HUES6 (cell line): ENCODE results near the gene HIGD1A.

ENCODE experiments used
- H3K27ac ChIP-seq: 2 replicates; pipeline ENCODE4 v1.7.0; 2013; ENCODE audit warnings: low read depth, mild to moderate bottlenecking, low read length, inconsistent platforms
- H3K27me3 ChIP-seq: 2 replicates; pipeline ENCODE4 v1.6.1; 2013; ENCODE audit warnings: low read length; ENCODE audit not compliant: control insufficient read depth, insufficient read depth
- H3K36me3 ChIP-seq: 2 replicates; pipeline ENCODE4 v1.6.1; 2013; ENCODE audit warnings: low read length; ENCODE audit not compliant: control insufficient read depth, insufficient read depth
- H3K4me1 ChIP-seq: 2 replicates; pipeline ENCODE4 v1.6.1; 2013; ENCODE audit warnings: low read length; ENCODE audit not compliant: control insufficient read depth, insufficient read depth
- H3K4me3 ChIP-seq: 2 replicates; pipeline ENCODE4 v1.5.1; 2013; ENCODE audit warnings: low read depth, low read length
- H3K9ac ChIP-seq: one replicate; pipeline ENCODE4 v1.6.1; 2013; ENCODE audit warnings: mild to moderate bottlenecking, low read length
- H3K9me3 ChIP-seq: 2 replicates; pipeline ENCODE4 v1.6.1; 2013; ENCODE audit warnings: low read depth, low read length; ENCODE audit not compliant: control insufficient read depth, insufficient read depth

HIGD1A gene

DNA sequence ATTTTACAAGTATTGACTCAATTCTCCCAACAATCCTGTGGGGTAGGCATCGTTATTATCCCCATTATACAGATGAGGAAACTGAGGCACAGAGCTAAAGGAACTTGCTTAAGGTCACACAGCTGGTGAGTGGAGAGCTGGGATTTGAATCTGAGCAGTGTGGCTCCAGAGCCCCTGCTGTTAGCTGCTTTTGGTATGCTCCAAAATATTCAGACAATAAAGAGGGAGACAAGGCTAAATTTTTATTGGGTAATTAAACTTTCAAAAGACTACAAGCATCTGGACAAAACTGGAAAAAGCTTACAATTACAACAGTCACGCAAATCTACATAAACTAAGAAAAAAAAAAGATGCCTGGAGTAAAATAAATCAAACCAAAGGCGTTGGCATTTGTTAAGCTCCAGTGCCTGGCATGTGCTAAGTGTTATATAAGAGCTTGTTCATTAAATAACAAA lies 59.0 kb downstream of the HIGD1A start:
- no peaks in the 10 kb centered on the region for H3K36me3 ChIP-seq
- no peak overlapping the region for H3K9ac ChIP-seq
- no peak overlapping the region for H3K27ac ChIP-seq
- H3K9me3 ChIP-seq: no peaks in the 10 kb centered on the region
- no peak overlapping the region for H3K4me3 ChIP-seq
- peaks cover 22% of the 10 kb centered on the region for H3K4me1 ChIP-seq
- no peaks in the 10 kb centered on the region for H3K27me3 ChIP-seq

DNA sequence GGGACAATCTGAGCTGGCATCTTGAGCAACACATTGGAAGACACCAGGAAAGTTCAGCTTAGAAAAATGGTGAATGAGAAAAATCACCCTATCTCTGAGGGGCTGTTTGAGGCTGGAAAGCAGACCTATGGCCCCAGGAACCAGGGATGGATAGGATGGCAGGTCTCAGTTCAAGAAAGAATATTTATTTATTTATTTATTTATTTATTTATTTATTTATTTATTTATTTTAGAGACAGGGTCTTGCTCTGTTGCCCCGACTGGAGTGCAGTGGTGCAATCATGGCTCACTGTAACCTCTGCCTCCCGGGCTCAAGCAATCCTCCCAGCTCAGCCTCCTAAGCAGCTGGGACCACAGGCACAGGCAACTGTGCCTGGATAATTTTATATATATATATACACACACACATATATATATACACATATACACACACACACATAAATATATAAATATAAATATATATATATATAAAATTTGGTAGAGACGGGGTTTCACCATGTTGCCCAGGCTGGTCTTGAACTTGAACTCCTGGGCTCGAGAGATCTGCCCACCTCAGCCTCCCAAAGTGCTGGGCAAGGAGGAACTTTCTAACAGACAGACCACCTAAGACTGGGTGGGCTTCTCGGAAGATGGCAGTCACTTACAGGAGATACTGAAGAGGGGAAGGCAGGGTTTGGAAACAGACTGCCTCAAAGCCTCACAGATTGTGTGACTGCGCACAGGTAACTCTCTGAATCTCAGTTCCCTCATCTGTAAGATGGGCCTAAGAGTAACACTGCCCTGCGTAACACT lies 60.9 kb downstream of the HIGD1A start:
- Histone ChIP-seq H3K27me3 (no peaks in the 10 kb centered on the region), H3K27ac (no peak overlapping the region), H3K9ac (no peak overlapping the region), H3K4me3 (no peak overlapping the region), H3K4me1 (peaks cover 14% of the 10 kb centered on the region), H3K36me3 (no peaks in the 10 kb centered on the region), H3K9me3 (no peaks in the 10 kb centered on the region)

DNA sequence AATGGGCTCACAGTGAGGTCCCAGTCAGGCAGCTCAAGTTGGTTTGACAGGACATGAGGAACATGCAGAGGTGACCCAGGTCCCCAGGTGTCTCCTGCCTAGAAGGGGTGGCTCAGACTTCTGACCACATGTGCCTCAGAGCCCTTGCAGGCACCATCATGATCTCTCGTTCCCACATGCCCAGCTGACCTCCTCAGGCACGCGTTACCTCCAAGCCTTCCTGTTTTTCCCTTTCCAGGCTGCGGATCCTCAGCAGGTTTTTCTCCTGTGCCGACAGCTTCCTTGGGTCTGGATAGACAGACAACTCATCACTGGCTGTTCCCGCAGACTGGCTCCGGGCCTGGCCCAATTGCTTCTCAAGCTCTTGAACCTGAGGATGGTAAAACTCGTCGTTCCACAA lies 61.6 kb downstream of the HIGD1A start:
- Histone ChIP-seq H3K4me3 (no peak overlapping the region), H3K27ac (no peak overlapping the region), H3K9ac (no peak overlapping the region), H3K9me3 (no peaks in the 10 kb centered on the region), H3K4me1 (peaks cover 14% of the 10 kb centered on the region), H3K27me3 (no peaks in the 10 kb centered on the region), H3K36me3 (no peaks in the 10 kb centered on the region)

DNA sequence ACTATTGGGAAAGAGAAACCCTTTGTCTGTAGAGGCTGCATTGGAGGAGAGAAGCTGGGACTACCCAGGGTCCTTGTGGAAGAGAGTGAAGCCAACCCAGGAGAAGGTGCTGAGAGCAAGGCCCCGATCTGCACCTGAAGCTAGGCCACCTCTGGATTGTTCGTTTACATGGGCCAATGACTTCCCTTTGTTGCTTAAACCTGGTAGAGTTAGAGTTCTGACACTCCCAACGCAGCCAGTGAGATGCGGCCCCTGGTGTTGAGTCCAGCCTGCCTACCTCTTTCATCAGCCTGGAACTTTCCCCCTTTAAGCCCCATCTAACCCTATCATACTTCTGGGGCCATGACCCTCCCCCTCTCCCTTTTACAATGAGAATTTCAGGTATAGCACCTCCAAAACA lies 62.0 kb downstream of the HIGD1A start:
- H3K9me3 ChIP-seq: no peaks in the 10 kb centered on the region
- H3K9ac ChIP-seq: no peak overlapping the region
- no peak overlapping the region for H3K27ac ChIP-seq

DNA sequence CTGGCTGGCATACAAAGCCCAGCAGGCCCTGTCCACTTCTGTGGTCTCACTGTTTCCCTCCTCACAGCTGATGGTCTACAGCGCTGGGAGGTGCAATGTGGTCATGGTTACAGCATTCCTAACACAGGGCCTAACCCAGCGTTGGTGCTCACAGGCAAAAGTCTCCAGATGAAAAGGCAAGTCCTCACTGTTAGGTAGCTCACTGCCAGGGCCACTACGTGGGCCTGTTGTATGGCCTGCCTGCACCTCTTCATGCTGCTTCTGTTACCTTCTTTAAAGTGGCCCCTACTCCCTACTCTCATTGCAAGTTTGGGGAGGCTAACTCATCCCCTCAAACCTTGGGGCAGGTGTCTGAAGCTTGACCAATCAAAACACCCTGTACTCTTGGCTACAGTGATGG lies 62.5 kb downstream of the HIGD1A start:
- H3K9me3 ChIP-seq: no peaks in the 10 kb centered on the region
- H3K9ac ChIP-seq: no peak overlapping the region
- no peaks in the 10 kb centered on the region for H3K27me3 ChIP-seq
- H3K4me3 ChIP-seq: no peak overlapping the region
- H3K36me3 ChIP-seq: no peaks in the 10 kb centered on the region
- no peak overlapping the region for H3K27ac ChIP-seq
- H3K4me1 ChIP-seq: peaks cover 13% of the 10 kb centered on the region

More for the DNA sequence above, 62.0 kb downstream of the HIGD1A start:
- no peak overlapping the region for H3K4me3 ChIP-seq
- H3K4me1 ChIP-seq: peaks cover 14% of the 10 kb centered on the region
- no peaks in the 10 kb centered on the region for H3K36me3 ChIP-seq
- no peaks in the 10 kb centered on the region for H3K27me3 ChIP-seq

DNA sequence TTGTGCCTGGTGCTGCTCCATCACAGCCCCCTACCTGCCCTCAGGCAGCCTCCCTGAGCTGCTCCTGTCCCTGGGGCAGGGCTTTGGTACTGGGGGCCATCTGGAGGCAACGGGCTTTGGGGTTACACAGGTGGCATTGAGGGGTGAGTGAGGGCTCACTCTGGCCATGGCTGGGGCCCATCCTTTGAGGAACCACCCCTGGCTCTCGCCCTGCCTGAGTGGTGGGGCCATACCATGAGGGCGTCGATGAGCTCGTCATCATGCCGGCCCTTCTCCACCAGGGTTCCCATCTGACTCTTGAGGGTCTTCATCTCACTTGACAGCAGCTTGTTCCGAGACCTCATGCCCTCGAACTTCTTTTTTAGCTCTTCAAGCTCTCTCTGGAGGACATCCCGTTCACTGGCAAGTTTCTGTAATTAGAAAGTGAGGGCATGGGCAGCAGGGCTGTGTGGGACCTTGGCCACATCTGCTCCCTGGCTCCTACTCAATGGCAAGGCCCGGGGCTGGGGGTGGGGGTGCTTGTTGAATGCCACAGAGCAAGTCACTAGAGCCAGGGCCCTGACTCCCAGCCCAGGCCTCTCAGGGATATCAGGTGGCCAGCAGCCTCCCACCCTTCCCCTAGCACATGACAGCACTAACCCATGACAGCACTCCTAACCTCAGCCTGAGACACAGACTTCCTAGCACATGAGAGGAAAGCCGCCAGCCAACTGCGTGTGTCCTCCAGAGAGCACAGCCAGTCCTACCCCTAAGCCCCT lies 64.7 kb downstream of the HIGD1A start:
- Histone ChIP-seq H3K9ac (no peak overlapping the region), H3K4me1 (peaks cover 21% of the 10 kb centered on the region), H3K36me3 (no peaks in the 10 kb centered on the region), H3K9me3 (no peaks in the 10 kb centered on the region), H3K27ac (no peak overlapping the region), H3K27me3 (no peaks in the 10 kb centered on the region), H3K4me3 (no peak overlapping the region)

DNA sequence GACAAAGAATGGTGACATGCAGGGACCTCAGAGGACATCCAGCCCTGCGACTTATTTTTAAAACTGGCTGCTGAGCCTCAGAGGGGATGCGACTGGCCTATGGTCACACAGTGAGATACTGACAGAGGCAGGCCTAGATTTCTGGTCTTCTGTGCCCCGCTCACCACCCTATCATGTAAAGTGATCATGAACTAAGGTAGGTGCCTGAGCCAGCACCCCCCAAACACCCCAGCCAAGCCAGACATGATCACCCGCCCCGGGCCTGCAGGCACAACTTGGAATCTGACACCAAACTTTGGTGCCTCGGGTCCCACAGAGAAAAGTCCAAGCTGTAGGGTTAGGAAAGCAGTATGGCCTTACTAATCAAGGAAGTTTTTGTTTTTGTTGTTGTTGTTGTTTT lies 67.8 kb downstream of the HIGD1A start:
- Histone ChIP-seq H3K27me3 (no peaks in the 10 kb centered on the region; the same call in 1 of the 2 replicates), H3K9ac (no peak overlapping the region), H3K9me3 (no peaks in the 10 kb centered on the region), H3K27ac (no peak overlapping the region), H3K36me3 (no peaks in the 10 kb centered on the region), H3K4me1 (peaks cover 42% of the 10 kb centered on the region), H3K4me3 (no peak overlapping the region)

DNA sequence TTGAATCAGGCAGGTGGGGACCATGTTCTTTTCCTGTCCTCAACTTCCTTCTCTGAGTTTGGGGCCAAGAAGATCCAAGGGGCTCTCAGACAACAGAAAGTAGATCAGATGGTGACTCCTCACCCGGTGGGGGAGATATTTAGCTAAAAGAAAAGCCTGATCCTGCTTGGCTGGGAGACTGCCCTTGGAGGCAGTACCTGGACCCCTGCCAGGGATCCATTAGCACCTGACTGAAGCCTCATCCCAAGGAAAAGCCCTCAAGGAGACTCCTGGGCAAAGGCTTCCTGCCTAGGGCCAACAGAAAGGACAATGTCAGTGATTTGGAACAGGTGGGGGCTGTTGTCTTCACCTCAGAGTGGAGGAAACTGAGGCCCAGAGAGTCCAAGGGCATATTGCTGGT lies 68.2 kb downstream of the HIGD1A start:
- H3K36me3 ChIP-seq: no peaks in the 10 kb centered on the region
- peaks cover 42% of the 10 kb centered on the region for H3K4me1 ChIP-seq
- H3K9me3 ChIP-seq: no peaks in the 10 kb centered on the region
- no peak overlapping the region for H3K9ac ChIP-seq
- no peak overlapping the region for H3K4me3 ChIP-seq
- H3K27ac ChIP-seq: no peak overlapping the region
- no peaks in the 10 kb centered on the region; the same call in 1 of the 2 replicates for H3K27me3 ChIP-seq

DNA sequence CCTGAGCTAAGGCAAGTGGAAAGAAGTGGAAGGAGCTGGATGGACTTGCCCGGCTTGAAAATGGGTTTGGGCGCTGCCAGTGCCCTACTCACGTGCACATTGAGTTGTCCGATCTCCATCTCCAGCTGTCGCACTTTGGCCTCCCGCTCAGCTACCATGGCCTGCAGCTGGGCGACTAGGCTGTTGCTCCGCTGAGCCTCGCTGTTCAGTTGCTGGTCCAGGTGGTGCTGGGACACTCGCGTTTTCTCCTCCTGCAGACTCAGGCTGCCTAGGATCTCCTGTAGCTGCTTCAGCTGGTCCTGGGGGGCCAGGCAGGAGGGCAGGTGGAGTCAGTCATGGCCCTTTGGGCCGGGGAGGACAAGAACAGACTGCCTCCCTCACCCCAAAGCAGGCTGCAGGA lies 68.7 kb downstream of the HIGD1A start:
- Histone ChIP-seq H3K36me3 (no peaks in the 10 kb centered on the region), H3K9ac (no peak overlapping the region), H3K4me3 (no peak overlapping the region), H3K27ac (no peak overlapping the region), H3K4me1 (peaks cover 42% of the 10 kb centered on the region), H3K27me3 (no peaks in the 10 kb centered on the region; the same call in 1 of the 2 replicates), H3K9me3 (no peaks in the 10 kb centered on the region)

DNA sequence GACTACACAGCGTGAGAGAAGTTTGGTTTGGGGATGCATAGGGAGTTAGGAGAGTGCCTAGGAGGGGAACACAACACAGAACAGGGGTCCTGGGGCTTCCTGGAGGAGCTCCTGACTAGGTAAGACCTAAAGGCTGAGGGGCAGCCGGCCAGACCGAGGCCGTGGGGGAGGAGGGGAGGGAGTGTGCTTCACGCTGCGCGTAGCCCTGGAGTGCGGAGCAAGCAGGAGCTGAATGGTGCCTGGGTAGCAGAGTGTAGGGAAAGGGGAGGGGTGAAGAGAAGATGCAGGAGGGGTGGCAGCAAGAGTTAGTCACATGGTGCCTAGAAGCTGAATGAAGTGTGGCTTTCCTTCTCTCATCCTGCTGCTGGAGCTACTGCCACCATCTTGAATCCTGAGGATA lies 69.3 kb downstream of the HIGD1A start:
- Histone ChIP-seq H3K4me1 (peaks cover 42% of the 10 kb centered on the region), H3K27ac (no peak overlapping the region), H3K27me3 (no peaks in the 10 kb centered on the region; the same call in 1 of the 2 replicates), H3K9me3 (no peaks in the 10 kb centered on the region), H3K9ac (no peak overlapping the region), H3K36me3 (no peaks in the 10 kb centered on the region), H3K4me3 (no peak overlapping the region)

DNA sequence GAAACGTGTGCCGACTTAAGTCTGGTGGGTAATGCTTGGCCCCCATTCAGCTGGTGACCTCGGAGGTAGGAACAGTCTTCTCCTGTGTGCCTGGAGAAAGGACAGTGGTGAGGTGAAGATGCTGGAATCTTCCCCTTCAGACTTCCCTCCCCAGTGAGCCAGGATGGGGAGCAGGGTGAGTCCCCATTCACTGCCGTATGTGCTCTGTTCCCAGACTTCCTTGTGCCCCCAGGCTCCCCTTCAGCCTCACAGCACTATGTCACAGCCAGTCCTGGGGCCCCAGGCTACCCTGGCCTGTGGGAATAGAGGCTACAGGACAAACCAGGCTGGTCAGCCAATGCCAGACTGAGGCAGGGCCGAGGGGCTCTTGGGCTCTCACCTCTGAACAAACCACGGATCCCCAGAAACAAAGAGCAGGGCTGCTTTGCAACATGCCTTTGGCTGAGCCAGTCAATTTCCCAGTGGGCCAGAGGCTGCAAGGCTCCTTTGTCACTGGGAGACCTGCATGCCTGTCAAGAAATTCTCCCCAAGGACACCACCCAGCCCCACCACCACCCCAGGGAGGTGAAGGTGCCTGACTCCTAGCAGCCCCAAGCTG lies 69.9 kb downstream of the HIGD1A start:
- Histone ChIP-seq H3K9ac (peak overlapping the region; percentile 12), H3K27me3 (no peaks in the 10 kb centered on the region; the same call in 1 of the 2 replicates), H3K27ac (no peak overlapping the region), H3K36me3 (no peaks in the 10 kb centered on the region), H3K9me3 (no peaks in the 10 kb centered on the region), H3K4me1 (peaks cover 42% of the 10 kb centered on the region), H3K4me3 (no peak overlapping the region)
